GM12891 (cell line): ENCODE results near the gene EWSR1.

Experiments used
- PAX5 ChIP-seq: IDR thresholded peaks from 2 replicates; pipeline ENCODE4 v1.6.1; 2011; ENCODE audit warnings: low read length, moderate library complexity, mild to moderate bottlenecking; ENCODE audit not compliant: insufficient read depth, severe bottlenecking
- POLR2A ChIP-seq: IDR thresholded peaks from 2 replicates; pipeline ENCODE4 v1.6.1; 2011; ENCODE audit warnings: low read depth, low read length, control low read depth
- POLR2AphosphoS5 ChIP-seq: IDR thresholded peaks from 2 replicates; pipeline ENCODE4 v1.6.1; 2011; ENCODE audit warnings: low read depth, low read length, control low read depth
- POU2F2 ChIP-seq: IDR thresholded peaks from 2 replicates; pipeline ENCODE4 v1.6.1; 2011; ENCODE audit warnings: low read depth, mild to moderate bottlenecking, control low read depth, low read length, moderate library complexity
- SPI1 ChIP-seq: IDR thresholded peaks from 2 replicates; pipeline ENCODE4 v1.6.1; 2011; ENCODE audit warnings: low read depth, low read length, control low read depth
- TAF1 ChIP-seq: IDR thresholded peaks from 2 replicates; pipeline ENCODE4 v1.6.1; 2011; ENCODE audit warnings: low read depth, low read length, control low read depth

GRCh38 chr22:29263791-29264276 is 4.2 kb upstream of the EWSR1 start:
- no peak for TF ChIP-seq SPI1
- TF ChIP-seq POLR2A = no peak
- TF ChIP-seq POLR2AphosphoS5 = no peak
- TF ChIP-seq POU2F2 = no peak
- TF ChIP-seq TAF1 = no peak
- TF ChIP-seq PAX5 = no peak
